NOMO-1 treated with dmso at 0.1 percent for 144 hours (cell line): ENCODE data around the gene KLHDC8B.
"Not testable (repeated sequence)": the region's sequence is repeated elsewhere in the genome, so short reads cannot be mapped to it uniquely, and the experiment has no call there.

Experiments used
- DNase-seq: peaks from one replicate; lab custom pipeline; 2025; ENCODE audit not compliant: unreplicated experiment; lab: John Stamatoyannopoulos, UW

KLHDC8B gene

DNA sequence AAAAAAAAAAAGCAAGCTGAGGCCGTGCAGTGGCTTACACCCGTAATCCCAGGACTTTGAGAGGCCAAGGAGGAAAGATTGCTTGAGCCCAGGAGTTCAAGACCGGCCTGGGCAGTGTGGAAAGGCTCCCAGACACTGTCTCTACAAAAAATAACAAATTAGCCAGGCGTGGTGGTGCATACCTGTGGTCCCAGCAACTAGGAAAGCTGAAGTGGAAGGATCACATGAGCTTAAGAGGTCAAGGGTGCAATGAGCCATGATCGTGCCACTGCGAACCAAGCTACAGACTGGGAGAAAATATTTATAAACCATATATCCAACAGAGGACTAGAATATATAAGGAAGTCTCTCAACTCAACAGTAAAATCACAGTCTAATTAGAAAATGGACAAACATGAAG, 10.0 kb downstream of the KLHDC8B start:
- DNase-seq: no peak

DNA sequence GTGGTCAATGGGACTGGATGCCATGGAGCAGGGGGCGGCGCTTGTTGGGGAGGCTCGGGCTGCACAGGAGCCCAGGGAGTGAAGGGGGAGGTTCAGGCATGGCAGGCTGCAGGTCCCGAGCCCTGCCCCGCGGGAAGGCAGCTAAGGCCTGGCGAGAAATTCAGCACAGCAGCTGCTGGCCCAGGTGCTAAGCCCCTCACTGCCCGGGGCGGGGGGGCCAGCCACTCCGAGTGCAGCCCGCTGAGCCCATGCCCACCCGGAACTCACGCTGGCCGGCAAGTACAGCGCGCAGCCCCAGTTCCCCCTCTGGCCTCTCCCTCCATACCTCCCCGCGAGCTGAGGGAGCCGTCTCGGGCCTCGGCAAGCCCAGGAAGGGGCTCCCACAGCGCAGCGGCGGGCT, 11.3 kb downstream of the KLHDC8B start:
- DNase-seq: no peak

DNA sequence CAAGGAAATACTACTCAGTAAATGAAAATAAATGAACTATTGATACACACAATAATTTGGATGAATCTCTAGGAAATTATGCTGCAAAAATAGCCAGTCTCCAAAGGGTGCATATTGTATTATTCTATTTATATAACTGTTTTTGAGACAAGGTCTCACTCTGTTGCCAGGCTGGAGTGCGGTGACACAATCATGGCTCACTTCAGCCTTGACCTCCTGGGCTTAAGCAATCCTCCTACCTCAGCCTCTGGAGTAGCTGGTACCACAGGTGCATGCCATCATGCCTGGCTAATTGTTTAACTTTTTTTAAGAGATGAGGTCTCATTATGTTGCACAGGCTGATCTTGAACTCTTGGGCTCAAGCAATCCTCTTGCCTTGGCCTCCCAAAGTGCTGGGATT, 12.5 kb downstream of the KLHDC8B start:
- no peak for DNase-seq

DNA sequence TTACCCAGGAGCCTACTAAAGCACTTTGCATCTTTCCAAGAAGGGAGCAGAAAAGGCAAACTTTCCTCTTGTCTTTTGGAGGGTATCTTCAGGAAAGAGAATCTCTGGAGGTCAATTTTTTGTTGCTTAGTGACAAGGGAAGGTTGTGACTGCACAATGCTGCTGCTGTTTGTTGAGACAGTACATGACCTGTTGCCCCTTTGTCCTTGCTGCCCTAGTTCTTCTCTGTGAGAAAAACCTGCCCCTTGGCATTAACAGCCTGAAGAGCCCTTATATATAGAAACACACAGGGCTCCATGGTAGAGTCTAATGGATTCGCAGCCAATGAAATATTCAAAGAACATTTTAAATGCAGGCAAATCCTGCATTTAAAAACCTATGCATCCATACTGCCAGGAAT, 20.3 kb downstream of the KLHDC8B start:
- DNase-seq: no peak

DNA sequence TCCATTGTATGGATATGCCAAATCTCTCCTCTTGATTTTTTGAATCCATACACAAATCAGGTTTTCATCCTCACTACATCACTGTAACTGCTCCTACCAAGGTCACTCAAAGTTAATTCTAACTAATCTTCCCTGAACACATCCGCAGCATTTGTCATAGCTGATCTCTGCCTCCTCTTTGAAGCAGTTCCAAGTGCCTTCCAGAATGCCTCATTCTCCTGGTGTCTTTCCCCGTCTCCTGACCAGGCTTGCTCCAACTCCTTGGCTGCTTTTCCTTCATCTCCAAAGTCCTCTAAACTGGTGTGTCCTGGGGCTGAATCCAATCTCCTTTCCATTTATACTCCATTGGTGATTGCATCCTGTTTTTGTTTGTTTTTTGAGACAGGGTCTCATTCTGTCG, 26.8 kb downstream of the KLHDC8B start:
- no peak for DNase-seq

DNA sequence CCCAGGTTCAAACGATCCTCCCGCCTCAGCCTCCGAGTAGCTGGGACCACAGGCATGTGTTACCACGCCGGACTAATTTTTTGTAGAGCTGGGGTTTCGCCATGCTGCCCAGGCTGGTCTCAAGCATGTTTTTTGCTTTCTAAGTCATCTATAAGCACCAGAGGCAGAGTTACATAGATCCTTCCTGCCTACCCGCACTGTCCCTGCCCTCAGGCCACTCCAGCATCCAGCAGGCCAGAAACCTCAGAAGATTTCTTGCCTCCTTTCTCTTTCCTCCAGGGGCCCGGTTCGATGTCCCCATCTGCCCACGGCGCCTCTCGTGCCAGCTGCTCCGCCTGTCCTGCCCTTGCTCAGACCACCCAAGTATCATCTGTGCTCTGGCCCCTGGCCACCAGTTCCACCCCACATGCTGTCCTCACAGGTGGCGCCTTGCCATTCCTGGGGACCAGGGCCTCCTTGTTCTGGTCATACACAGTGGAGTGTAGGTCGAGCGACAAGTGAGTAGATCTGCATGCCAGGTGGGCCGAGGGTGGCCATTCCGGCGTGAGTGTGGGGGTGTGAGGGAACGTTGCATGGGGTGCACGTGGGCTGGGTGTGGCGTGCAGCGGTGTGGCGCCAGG, 27.3 kb downstream of the KLHDC8B start:
- DNase-seq: no peak

DNA sequence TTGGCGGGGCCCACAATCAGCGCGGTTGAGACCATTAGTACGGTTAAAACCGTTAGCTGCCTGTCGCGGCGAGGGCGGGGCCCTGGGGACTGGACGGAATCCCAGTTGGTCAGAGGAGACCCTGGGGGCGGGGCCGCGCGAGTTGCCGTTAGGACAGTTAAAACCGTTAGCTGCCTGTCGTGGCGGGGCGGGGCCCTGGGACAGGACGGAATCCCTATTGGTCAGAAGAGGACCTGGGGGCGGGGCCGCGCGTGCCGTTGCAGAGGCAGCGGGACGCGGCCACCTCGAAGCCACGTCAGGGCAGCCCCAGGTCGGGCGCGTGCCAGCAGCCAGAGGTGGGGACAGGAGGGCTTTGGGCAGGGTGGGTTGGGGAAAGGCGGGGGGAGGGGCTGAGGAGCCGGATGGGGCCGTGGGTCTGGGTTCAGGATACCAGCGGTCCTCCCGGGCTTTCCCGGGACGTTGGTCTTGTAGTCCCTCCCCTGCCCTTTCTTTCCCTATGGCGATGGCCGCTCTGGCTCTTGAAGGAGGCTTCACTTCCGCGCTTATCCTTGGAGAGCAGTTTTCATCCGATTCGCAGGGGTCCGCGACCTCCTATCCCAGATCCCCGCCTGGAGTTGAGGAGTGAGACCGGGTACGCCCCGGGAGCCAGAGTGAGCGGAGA, 28.0 kb downstream of the KLHDC8B start:
- no peak for DNase-seq

DNA sequence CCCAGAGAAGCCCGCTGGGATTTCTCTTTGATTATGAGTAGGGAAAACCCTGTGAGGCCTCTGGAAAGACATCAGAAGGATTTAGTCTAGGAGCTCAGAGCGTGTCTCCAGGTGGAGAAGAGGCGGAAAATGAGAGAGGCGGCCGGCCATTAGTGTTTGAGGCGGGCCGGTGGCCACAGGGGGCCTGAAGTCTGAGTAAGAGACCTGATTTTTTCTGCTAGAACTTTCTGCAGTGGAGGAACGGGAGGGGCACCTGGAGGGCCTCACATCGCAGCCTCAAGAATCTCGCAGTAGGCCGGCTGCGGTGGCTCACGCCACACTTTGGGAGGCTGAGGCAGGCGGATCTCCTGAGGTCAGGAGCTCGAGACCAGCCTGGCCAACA, 28.5 kb downstream of the KLHDC8B start:
- DNase-seq: no peak

DNA sequence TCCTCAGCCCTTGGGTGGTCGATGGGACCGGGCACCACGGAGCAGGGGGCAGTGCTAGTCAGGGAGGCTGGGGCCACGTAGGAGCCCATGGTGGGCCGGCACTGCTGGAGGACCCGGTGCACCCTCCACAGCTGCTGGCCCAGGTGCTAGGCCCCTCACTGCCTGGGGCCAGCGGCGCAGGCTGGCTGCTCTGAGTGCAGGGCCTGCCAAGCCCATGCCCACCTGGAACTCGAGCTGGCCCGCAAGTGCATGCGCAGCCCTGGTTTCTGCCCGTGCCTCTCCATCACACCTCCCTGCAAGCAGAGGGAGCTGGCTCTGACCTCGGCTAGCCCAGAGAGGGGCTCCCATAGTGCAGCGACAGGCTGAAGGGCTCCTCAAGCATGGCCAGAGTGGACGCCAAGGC, 42.1 kb downstream of the KLHDC8B start:
- DNase-seq: no peak

DNA sequence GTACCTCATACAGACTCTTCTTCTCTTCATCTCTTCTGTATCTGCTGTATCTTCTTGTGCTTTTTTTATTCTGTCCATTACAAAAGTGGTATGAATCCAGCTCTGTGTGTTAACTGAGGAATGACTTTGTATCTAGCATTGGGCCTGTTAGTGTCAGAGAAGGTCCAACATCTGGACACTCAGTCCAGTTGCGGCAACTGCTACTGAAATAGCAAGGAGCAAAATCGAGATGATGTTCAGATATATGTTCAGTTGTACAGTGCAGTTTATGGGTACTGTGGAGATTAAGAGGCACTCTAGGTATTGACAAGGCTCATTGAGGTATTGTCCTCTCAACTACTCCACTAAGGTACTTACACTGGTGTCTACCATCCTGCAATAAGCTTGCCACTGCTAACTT, 42.6 kb downstream of the KLHDC8B start:
- no peak for DNase-seq

DNA sequence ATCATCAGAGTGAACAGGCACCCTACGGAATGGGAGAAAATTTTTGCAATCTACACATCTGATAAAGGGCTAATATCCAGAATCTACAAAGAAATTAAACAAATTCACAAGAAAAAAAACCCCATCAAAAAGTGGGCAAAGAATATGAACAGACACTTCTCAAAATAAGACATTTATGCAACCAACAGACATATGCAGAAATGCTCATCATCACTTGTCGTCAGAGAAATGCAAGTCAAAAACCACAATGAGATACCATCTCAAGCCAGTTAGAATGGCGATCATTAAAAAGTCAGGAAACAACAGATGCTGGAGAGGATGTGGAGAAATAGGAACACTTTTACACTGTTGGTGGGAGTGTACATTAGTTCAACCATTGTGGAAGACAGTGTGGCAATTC, 45.3 kb downstream of the KLHDC8B start:
- not testable (repeated sequence) for DNase-seq

DNA sequence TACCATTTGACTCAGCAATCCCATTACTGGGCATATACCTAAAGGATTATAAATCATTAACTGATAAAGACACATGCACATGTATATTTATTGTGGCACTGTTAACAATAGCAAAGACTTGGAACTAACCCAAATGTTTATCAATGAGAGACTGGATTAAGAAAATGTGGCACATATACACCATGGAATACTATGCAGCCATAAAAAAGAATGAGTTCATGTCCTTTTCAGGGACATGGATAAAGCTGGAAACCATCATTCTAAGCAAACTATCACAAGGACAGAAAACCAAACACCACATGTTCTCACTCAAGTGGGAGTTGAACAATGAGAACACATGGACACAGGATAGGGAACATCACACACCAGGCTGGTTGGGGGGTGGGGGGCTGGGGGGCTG, 45.7 kb downstream of the KLHDC8B start:
- not testable (repeated sequence) for DNase-seq

DNA sequence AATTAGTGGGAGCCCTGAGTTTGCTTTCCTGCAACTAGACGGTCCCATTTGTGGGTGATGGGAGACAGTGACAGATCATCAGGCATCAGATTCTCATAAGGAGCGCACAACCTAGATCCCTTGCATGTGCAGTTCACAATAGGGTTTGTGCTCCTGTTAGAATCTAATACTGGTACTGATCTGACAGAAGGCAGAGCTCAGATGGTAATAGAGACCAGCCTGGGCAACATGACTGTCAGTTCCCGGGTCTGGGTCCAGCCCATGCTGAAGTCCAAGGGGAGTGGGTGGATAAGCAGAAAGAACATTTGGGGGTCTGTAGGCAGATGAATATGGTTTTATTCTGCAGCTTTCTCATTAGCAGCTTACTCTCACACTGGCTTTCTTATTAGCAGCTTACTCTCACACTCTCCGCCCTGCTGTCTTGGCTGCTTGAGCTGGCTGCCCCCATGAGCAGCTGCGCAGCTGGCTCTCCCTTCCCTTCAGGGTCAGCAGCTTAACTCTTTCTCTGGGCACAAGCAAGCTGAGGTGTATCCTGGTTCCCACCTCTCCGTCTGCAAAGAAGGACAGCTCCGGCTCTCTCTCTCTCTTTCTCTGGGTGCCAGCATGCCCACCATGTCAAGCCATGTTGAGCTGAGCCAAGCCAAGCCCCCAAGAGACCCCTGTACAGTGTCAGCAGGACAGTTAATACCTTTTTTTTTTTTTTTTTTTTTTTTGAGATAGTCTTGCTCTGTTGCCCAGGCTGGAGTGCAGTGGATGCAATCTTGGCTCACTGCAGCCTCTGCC, 46.5 kb downstream of the KLHDC8B start:
- DNase-seq: no peak

DNA sequence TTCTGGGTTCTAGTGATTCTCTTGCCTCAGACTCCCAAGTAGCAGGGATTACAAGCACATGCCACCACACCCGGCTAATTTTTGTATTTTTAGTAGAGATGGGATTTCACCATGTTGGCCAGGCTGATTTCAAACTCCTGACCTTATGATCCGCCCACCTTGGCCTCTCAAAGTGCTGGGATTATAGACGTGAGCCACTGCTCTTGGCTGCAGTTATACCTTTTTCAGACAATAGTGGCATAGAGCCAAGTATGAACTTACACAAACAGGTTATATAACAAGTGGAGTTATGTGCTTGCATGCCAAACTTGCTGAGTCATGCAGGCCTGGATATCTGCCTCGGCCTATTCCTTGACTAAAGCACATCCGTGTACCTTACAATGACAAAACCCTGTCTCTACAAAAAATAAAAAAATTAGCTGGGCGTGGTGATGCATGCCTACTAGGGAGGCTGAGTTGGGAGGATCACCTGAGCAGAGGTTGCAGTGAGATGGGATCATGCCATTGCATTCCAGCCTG, 47.1 kb downstream of the KLHDC8B start:
- peak; percentile 4 for DNase-seq

DNA sequence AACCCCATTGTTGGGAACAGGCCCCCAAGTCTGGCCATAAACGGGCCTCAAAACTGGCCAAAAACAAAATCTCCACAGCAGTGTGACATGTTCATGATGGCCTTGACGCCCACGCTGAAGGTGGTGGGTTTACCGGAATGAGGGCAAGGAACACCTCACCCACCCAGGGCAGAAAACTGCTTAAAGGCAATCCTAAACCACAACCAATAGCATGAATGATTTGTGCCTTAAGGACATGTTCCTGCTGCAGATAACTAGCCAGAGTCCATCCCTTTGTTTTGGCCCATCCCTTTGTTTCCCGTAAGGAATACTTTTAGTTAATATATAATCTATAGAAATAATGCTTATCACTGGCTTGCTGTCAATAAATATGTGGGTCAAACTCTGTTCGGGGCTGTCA, 47.7 kb downstream of the KLHDC8B start:
- DNase-seq: no peak

DNA sequence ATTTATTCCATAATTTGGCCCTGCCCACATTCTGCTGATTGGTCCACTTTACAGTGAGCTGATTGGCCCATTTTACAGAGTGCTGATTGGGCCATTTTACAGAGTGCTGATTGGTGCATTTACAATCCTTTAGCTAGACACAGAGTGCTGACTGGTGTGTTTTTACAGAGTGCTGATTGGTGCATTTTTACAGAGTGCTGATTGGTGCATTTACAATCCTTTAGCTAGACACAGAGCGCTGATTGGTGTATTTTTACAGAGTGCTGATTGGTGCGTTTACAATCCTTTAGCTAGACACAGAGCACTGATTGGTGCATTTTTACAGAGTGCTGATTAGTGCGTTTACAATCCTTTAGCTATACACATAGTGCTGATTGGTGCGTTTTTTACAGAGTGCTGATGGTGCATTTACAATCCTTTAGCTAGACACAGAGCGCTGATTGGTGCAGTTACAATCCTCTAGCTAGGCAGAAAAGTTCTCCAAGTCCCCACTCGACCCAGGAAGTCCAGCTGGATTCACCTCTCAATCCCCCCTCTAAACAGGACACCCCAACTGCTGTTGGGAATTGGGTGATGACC, 49.7 kb downstream of the KLHDC8B start:
- not testable (repeated sequence) for DNase-seq

DNA sequence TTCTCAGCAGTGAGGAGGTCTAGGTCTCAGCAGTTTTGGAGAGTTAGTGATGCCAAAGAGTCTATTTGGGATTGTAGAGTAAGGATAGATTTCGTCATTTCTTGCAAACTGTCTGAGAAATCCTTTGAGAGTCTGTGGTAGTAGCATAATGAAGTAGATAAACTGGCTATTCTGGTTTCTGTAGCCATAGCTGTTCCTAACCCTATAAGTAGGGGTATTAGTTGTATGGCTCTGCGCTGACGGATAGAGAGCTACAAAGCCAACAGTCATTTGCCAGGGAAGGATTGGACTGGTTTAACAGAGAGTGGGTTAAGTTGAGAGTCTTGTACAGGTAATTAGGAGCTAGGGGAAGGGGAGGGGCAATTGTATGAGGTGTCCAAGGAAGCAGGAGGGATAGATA, 50.6 kb downstream of the KLHDC8B start:
- DNase-seq: no peak
